Astrocyte (in vitro differentiated cells and primary cell): ENCODE data around the gene OR3A2. TPM values are rescaled to one million over a fixed set of nuclear protein-coding genes. Genes with fewer than 3 reads are reported as not detected.
"Not testable (repeated sequence)": the region's sequence is repeated elsewhere in the genome, so short reads cannot be mapped to it uniquely, and the experiment has no call there.

ENCODE experiments used
- DNase-seq: peaks from one replicate; pipeline ENCODE4 v3.0.0-alpha.2; 2010; ENCODE audit warnings: low read depth
- FAIRE-seq: peaks from 2 replicates; lab custom pipeline; 2011; peaks lifted over from hg19 to GRCh38; lab: Jason Lieb, UNC
- H2AFZ ChIP-seq: 2 replicates; pipeline ENCODE4 v1.6.0; 2012; ENCODE audit warnings: low read depth, low read length, inconsistent platforms
- H3K27ac ChIP-seq: 2 replicates; pipeline ENCODE4 v1.5.1; 2011; ENCODE audit warnings: low read depth, low read length, inconsistent platforms
- H3K27me3 ChIP-seq: 2 replicates; pipeline ENCODE4 v1.6.0; 2011; ENCODE audit warnings: low read length, inconsistent platforms; ENCODE audit not compliant: insufficient read depth
- H3K36me3 ChIP-seq: 2 replicates; pipeline ENCODE4 v1.5.1; 2011; ENCODE audit warnings: low read length, inconsistent platforms; ENCODE audit not compliant: insufficient read depth
- H3K4me1 ChIP-seq: 2 replicates; pipeline ENCODE4 v1.5.1; 2011; ENCODE audit warnings: low read length, inconsistent platforms; ENCODE audit not compliant: insufficient read depth
- H3K4me2 ChIP-seq: 2 replicates; pipeline ENCODE4 v1.6.0; 2012; ENCODE audit warnings: low read length, inconsistent platforms
- H3K4me3 ChIP-seq: 2 replicates; pipeline ENCODE4 v1.5.1; 2011; ENCODE audit warnings: low read depth, mild to moderate bottlenecking, low read length, inconsistent platforms; ENCODE audit not compliant: insufficient read depth
- H3K79me2 ChIP-seq: 2 replicates; pipeline ENCODE4 v1.6.0; 2012; ENCODE audit warnings: mild to moderate bottlenecking, low read length, inconsistent platforms; ENCODE audit not compliant: insufficient read depth
- H3K9ac ChIP-seq: 2 replicates; pipeline ENCODE4 v1.6.0; 2012; ENCODE audit warnings: mild to moderate bottlenecking, low read length, inconsistent platforms
- H3K9me3 ChIP-seq: 2 replicates; pipeline ENCODE4 v1.5.1; 2012; ENCODE audit warnings: low read depth, mild to moderate bottlenecking, low read length, inconsistent platforms; ENCODE audit not compliant: insufficient read depth
- H4K20me1 ChIP-seq: 2 replicates; pipeline ENCODE4 v1.6.0; 2012; ENCODE audit warnings: low read length, inconsistent platforms; ENCODE audit not compliant: insufficient read depth
- H3K27ac Mint-ChIP-seq: one replicate; pipeline ENCODE4 v1.8.0; 2021; ENCODE audit warnings: mild to moderate bottlenecking, mixed read lengths; ENCODE audit not compliant: unreplicated experiment
- H3K27me3 Mint-ChIP-seq: one replicate; pipeline ENCODE4 v1.8.0; 2021; ENCODE audit warnings: low read depth, mixed read lengths; ENCODE audit not compliant: unreplicated experiment
- H3K36me3 Mint-ChIP-seq: one replicate; pipeline ENCODE4 v1.8.0; 2021; ENCODE audit warnings: low read depth, mixed read lengths; ENCODE audit not compliant: unreplicated experiment
- H3K4me1 Mint-ChIP-seq: one replicate; pipeline ENCODE4 v1.8.0; 2021; ENCODE audit warnings: low read depth, mixed read lengths; ENCODE audit not compliant: unreplicated experiment
- H3K4me3 Mint-ChIP-seq: one replicate; pipeline ENCODE4 v1.8.0; 2021; ENCODE audit warnings: mild to moderate bottlenecking, moderate library complexity, mixed read lengths; ENCODE audit not compliant: unreplicated experiment
- H3K9me3 Mint-ChIP-seq: one replicate; pipeline ENCODE4 v1.8.0; 2021; ENCODE audit warnings: mild to moderate bottlenecking, mixed read lengths; ENCODE audit not compliant: unreplicated experiment
- EZH2 ChIP-seq: IDR thresholded peaks from 2 replicates; pipeline ENCODE4 v1.6.1; 2012; ENCODE audit warnings: mild to moderate bottlenecking, low read length, inconsistent platforms; ENCODE audit not compliant: insufficient read depth
- total RNA-seq: library from RNA; stranded (reverse); gene quantifications from 2 replicates; pipeline ENCODE4 v1.2.1, GENCODE V29; 2021
- TF ChIP-seq, protein P1 (sequence below): IDR thresholded peaks from 2 replicates; pipeline ENCODE4 v1.5.1; 2011; ENCODE audit warnings: low read depth, mild to moderate bottlenecking, inconsistent platforms, low read length, moderate library complexity; ENCODE audit not compliant: insufficient read depth

The OR3A2 gene
- total RNA-seq, 1 donor from 2014 or later: not detected

DNA sequence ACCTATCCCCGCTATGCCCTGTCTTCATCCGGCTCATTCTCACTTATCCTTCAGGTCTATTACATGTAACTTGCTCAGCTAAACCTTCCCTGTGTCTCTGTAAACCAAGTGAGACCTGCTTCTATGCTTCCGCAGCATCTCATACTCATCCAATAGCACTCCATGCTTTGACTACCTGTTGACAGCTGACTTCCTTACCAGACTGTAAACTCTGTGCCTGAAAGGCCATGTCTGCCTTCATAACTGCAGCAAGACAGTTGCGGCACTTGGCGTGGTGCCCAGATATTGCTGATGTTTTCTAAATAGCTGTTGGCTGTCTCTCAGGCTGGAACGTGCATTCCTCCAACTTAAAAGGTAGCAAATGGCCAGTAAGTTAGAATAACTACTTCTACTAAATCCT, 13.9 kb upstream of the OR3A2 start:
- H3K27me3 ChIP-seq: no peaks in the 10 kb centered on the region
- Mint-ChIP-seq H3K36me3 (no peaks in the 10 kb centered on the region), H3K27ac (no peak overlapping the region), H3K27me3 (peaks cover 8% of the 10 kb centered on the region), H3K4me3 (no peak overlapping the region), H3K4me1 (no peaks in the 10 kb centered on the region), H3K9me3 (peaks cover 2% of the 10 kb centered on the region)
- H3K79me2 ChIP-seq: no peaks in the 10 kb centered on the region
- no peaks in the 10 kb centered on the region for H3K4me1 ChIP-seq
- DNase-seq (no peak), FAIRE-seq (no peak)
- H3K36me3 ChIP-seq: no peaks in the 10 kb centered on the region
- no peaks in the 10 kb centered on the region for H4K20me1 ChIP-seq
- H3K4me2 ChIP-seq: no peak overlapping the region
- no peak overlapping the region for H2AFZ ChIP-seq
- TF ChIP-seq EZH2: no peak
- TF ChIP-seq, protein P1, sequence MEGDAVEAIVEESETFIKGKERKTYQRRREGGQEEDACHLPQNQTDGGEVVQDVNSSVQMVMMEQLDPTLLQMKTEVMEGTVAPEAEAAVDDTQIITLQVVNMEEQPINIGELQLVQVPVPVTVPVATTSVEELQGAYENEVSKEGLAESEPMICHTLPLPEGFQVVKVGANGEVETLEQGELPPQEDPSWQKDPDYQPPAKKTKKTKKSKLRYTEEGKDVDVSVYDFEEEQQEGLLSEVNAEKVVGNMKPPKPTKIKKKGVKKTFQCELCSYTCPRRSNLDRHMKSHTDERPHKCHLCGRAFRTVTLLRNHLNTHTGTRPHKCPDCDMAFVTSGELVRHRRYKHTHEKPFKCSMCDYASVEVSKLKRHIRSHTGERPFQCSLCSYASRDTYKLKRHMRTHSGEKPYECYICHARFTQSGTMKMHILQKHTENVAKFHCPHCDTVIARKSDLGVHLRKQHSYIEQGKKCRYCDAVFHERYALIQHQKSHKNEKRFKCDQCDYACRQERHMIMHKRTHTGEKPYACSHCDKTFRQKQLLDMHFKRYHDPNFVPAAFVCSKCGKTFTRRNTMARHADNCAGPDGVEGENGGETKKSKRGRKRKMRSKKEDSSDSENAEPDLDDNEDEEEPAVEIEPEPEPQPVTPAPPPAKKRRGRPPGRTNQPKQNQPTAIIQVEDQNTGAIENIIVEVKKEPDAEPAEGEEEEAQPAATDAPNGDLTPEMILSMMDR: no peak
- no peak overlapping the region for H3K27ac ChIP-seq
- no peak overlapping the region for H3K9ac ChIP-seq
- H3K9me3 ChIP-seq: peaks cover 3% of the 10 kb centered on the region
- H3K4me3 ChIP-seq: no peak overlapping the region

DNA sequence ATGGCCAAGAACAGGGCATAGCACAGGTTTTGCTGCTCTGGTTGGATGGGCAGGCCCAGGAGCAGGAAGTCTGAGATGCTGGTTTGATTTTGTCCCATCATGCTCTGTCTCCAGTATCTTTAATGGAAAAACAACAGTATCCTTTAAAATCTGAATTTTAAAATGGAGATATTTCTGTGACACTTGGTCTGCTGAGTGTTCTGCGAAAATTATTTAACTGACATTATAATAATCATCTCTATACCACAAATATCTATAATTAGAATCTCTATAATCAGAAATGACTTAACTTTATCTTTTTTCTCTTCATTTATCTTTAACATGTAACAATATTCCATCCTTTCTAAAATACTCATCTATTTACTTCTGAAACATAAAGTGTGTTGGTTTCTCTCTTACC, 12.2 kb upstream of the OR3A2 start, which contains the start of gene OR1E1:
Gene OR1E1, minus strand, starts transcription at position 101 of the 400 bp plus-strand sequence. Its CDS starts 0 bp downstream, at position 101.
- H3K27me3 Mint-ChIP-seq: peaks cover 8% of the 10 kb centered on the region

DNA sequence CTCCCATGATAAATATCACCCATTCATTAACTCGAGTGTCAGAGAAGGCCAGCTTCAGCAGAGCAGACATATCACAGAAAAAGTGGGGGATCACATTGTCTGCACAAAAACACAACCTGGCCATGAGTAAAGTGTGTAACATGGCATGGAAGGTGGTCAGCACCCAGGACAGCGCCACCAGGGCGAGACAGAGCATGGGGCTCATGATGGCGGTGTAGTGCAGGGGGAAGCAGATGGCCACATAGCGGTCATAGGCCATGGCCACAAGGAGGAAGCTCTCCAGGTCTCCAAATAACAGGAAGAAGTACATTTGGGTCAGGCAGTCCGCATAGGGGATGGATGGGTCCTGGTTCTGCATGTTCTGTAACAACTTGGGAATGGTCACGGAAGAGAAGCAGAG, 11.7 kb upstream of the OR3A2 start:
- not testable (repeated sequence) for DNase-seq, H3K9me3 Mint-ChIP-seq

More for the DNA sequence above, 12.2 kb upstream of the OR3A2 start, which contains the start of gene OR1E1:
- no peak within 1 kb of the TSS for H3K27ac ChIP-seq
- no peaks in the 10 kb centered on the region for H4K20me1 ChIP-seq
- Mint-ChIP-seq H3K4me1 (no peaks in the 10 kb centered on the region), H3K9me3 (no peaks in the 10 kb centered on the region), H3K27ac (no peak within 1 kb of the TSS), H3K4me3 (no peak within 1 kb of the TSS), H3K36me3 (no peaks in the 10 kb centered on the region)
- peaks cover under 1% of the 10 kb centered on the region for H3K9me3 ChIP-seq
- no peak within 1 kb of the TSS for H3K4me2 ChIP-seq
- H3K27me3 ChIP-seq: no peaks in the 10 kb centered on the region
- TF ChIP-seq, protein P1: no peak
- no peak for TF ChIP-seq EZH2
- H3K4me3 ChIP-seq: no peak within 1 kb of the TSS
- no peaks in the 10 kb centered on the region for H3K4me1 ChIP-seq
- H3K9ac ChIP-seq: no peak within 1 kb of the TSS
- no peaks in the 10 kb centered on the region for H3K36me3 ChIP-seq
- no peaks in the 10 kb centered on the region for H3K79me2 ChIP-seq
- DNase-seq (no peak), FAIRE-seq (no peak)
- H2AFZ ChIP-seq: no peak within 1 kb of the TSS

More for the DNA sequence above, 11.7 kb upstream of the OR3A2 start:
- peak; percentile 43 for FAIRE-seq
- not testable (repeated sequence) for H3K27ac Mint-ChIP-seq, H3K36me3 ChIP-seq, H2AFZ ChIP-seq, H3K79me2 ChIP-seq, H3K36me3 Mint-ChIP-seq, H3K4me2 ChIP-seq, H3K9me3 ChIP-seq, H3K4me3 ChIP-seq, H3K4me1 Mint-ChIP-seq, H3K27me3 Mint-ChIP-seq, H3K4me1 ChIP-seq, H3K27me3 ChIP-seq, H3K4me3 Mint-ChIP-seq, H3K27ac ChIP-seq, H3K9ac ChIP-seq, H4K20me1 ChIP-seq
